H9 (cell line): ENCODE data around the gene C19orf47. TPM values are rescaled to one million over a fixed set of nuclear protein-coding genes. Genes with fewer than 3 reads are reported as not detected.

Source experiments
- DNase-seq: peaks from one replicate; pipeline ENCODE4 v3.0.0-alpha.2; 2017
- H2AFZ ChIP-seq: one replicate; pipeline ENCODE4 v1.6.1; 2013; ENCODE audit warnings: mild to moderate bottlenecking, low read length, control low read depth, moderate library complexity
- H2AK5ac ChIP-seq: 2 replicates; pipeline ENCODE4 v1.6.1; 2013; ENCODE audit warnings: low read length, control low read depth, mixed read lengths; ENCODE audit not compliant: insufficient read length
- H2BK120ac ChIP-seq: one replicate; pipeline ENCODE4 v1.6.1; 2013; ENCODE audit warnings: low read depth, mild to moderate bottlenecking, low read length, control low read depth, inconsistent platforms; ENCODE audit not compliant: poor library complexity, severe bottlenecking
- H2BK12ac ChIP-seq: 2 replicates; pipeline ENCODE4 v1.6.1; 2013; ENCODE audit warnings: low read length, control low read depth, mixed read lengths, low read depth; ENCODE audit not compliant: insufficient read length
- H2BK15ac ChIP-seq: 2 replicates; pipeline ENCODE4 v1.6.1; 2013; ENCODE audit warnings: low read depth, low read length, control low read depth
- H2BK20ac ChIP-seq: one replicate; pipeline ENCODE4 v1.6.1; 2013; ENCODE audit warnings: low read depth, mild to moderate bottlenecking, low read length, control low read depth, inconsistent platforms; ENCODE audit not compliant: poor library complexity, severe bottlenecking
- H2BK5ac ChIP-seq: 2 replicates; pipeline ENCODE4 v1.6.1; 2013; ENCODE audit warnings: low read length, control low read depth, mixed read lengths; ENCODE audit not compliant: insufficient read length
- H3K14ac ChIP-seq: 2 replicates; pipeline ENCODE4 v1.6.1; 2013; ENCODE audit warnings: low read length, control low read depth; ENCODE audit not compliant: insufficient read depth
- H3K18ac ChIP-seq: 2 replicates; pipeline ENCODE4 v1.6.1; 2013; ENCODE audit warnings: low read depth, mild to moderate bottlenecking, mixed read lengths, low read length, control low read depth; ENCODE audit not compliant: insufficient read length
- H3K23ac ChIP-seq: 2 replicates; pipeline ENCODE4 v1.6.1; 2013; ENCODE audit warnings: low read length, control low read depth, mixed read lengths, low read depth; ENCODE audit not compliant: insufficient read length
- H3K23me2 ChIP-seq: 2 replicates; pipeline ENCODE4 v1.6.1; 2013; ENCODE audit warnings: low read depth, mild to moderate bottlenecking, mixed read lengths, low read length, control low read depth; ENCODE audit not compliant: insufficient read length, poor library complexity, severe bottlenecking
- H3K27ac ChIP-seq: 2 replicates; pipeline ENCODE4 v1.5.1; 2013; ENCODE audit warnings: low read length, control low read depth, mixed read lengths, low read depth; ENCODE audit not compliant: insufficient read length
- H3K27me3 ChIP-seq: 2 replicates; pipeline ENCODE4 v1.6.1; 2013; ENCODE audit warnings: low read length, control low read depth, inconsistent platforms; ENCODE audit not compliant: insufficient read depth
- H3K4ac ChIP-seq: 2 replicates; pipeline ENCODE4 v1.6.1; 2013; ENCODE audit warnings: low read depth, mild to moderate bottlenecking, control low read depth, inconsistent platforms, low read length, moderate library complexity
- H3K4me1 ChIP-seq: 2 replicates; pipeline ENCODE4 v1.6.1; 2013; ENCODE audit warnings: low read length, control low read depth, inconsistent platforms; ENCODE audit not compliant: insufficient read depth
- H3K4me2 ChIP-seq: 2 replicates; pipeline ENCODE4 v1.6.1; 2013; ENCODE audit warnings: low read length, control low read depth, mixed read lengths; ENCODE audit not compliant: insufficient read length, insufficient read depth
- H3K56ac ChIP-seq: 2 replicates; pipeline ENCODE4 v1.6.1; 2013; ENCODE audit warnings: low read depth, mild to moderate bottlenecking, mixed read lengths, low read length, control low read depth; ENCODE audit not compliant: insufficient read length
- H3K79me1 ChIP-seq: 2 replicates; pipeline ENCODE4 v1.6.1; 2013; ENCODE audit warnings: low read depth, mild to moderate bottlenecking, moderate library complexity, low read length, control low read depth, inconsistent platforms; ENCODE audit not compliant: insufficient read depth, poor library complexity, severe bottlenecking
- H3K79me2 ChIP-seq: 2 replicates; pipeline ENCODE4 v1.6.1; 2013; ENCODE audit warnings: low read length, control low read depth, inconsistent platforms; ENCODE audit not compliant: insufficient read depth
- H3K9ac ChIP-seq: 2 replicates; pipeline ENCODE4 v1.6.1; 2013; ENCODE audit warnings: low read length, control low read depth, mixed read lengths; ENCODE audit not compliant: insufficient read length; ENCODE audit errors: extremely low read depth
- H3K9me3 ChIP-seq: one replicate; pipeline ENCODE4 v1.6.1; 2013; ENCODE audit warnings: low read depth, low read length, inconsistent platforms; ENCODE audit not compliant: control insufficient read depth
- H3T11ph ChIP-seq: one replicate; pipeline ENCODE4 v1.6.1; 2013; ENCODE audit warnings: mild to moderate bottlenecking, low read length, control low read depth, inconsistent platforms
- H4K20me1 ChIP-seq: one replicate; pipeline ENCODE4 v1.6.1; 2013; ENCODE audit not compliant: control insufficient read depth, insufficient read length, insufficient read depth
- H4K5ac ChIP-seq: 2 replicates; pipeline ENCODE4 v1.6.1; 2013; ENCODE audit warnings: low read depth, mild to moderate bottlenecking, mixed read lengths, low read length, control low read depth; ENCODE audit not compliant: insufficient read length
- H4K8ac ChIP-seq: replicated peaks from 2 replicates; pipeline ENCODE4 v1.6.1; 2013; ENCODE audit warnings: low read length, control low read depth, mixed read lengths, low read depth; ENCODE audit not compliant: insufficient read length
- H4K91ac ChIP-seq: 2 replicates; pipeline ENCODE4 v1.6.1; 2013; ENCODE audit warnings: low read depth, mild to moderate bottlenecking, moderate library complexity, mixed read lengths, low read length, control low read depth; ENCODE audit not compliant: insufficient read length
- H3K27ac Mint-ChIP-seq, 3 experiments: 2 replicates in 2 of 3; 3 replicates in 1 of 3; pipeline ENCODE4 v1.8.0; 2020 to 2021; ENCODE audit warnings: mixed read lengths in 3 of 3, mild to moderate bottlenecking in 1 of 3, moderate library complexity in 1 of 3
- H3K27me3 Mint-ChIP-seq: 2 replicates; pipeline ENCODE4 v1.8.0; 2021; ENCODE audit warnings: low read depth, mild to moderate bottlenecking, moderate library complexity, mixed read lengths
- H3K36me3 Mint-ChIP-seq, 3 experiments: 2 replicates in 2 of 3; 3 replicates in 1 of 3; pipeline ENCODE4 v1.8.0; 2020 to 2021; ENCODE audit warnings: low read depth in 3 of 3, mixed read lengths in 3 of 3; ENCODE audit not compliant: insufficient read depth in 1 of 3
- H3K4me1 Mint-ChIP-seq, 2 experiments: 2 replicates each; pipeline ENCODE4 v1.8.0; 2020; ENCODE audit warnings: mixed read lengths in 2 of 2
- H3K4me3 Mint-ChIP-seq, 2 experiments: 2 replicates in 1 of 2; 3 replicates in 1 of 2; pipeline ENCODE4 v1.8.0; 2020 to 2021; ENCODE audit warnings: mild to moderate bottlenecking in 2 of 2, mixed read lengths in 2 of 2, moderate library complexity in 1 of 2
- H3K9me3 Mint-ChIP-seq, 2 experiments: 2 replicates in 1 of 2; 3 replicates in 1 of 2; pipeline ENCODE4 v1.8.0; 2020; ENCODE audit warnings: mild to moderate bottlenecking in 2 of 2, mixed read lengths in 2 of 2, moderate library complexity in 1 of 2
- CTCF ChIP-seq: fragments of 200-600 bp; sonication (generic); conservative IDR thresholded peaks from 3 replicates; pipeline ENCODE4 v1.8.0; 2021; ENCODE audit warnings: antibody characterized with exemption, mild to moderate bottlenecking
- WGBS: extraction: QIAGEN DNeasy Blood & Tissue Kit; methylation state at CpG from one replicate; pipeline ENCODE4 v1.1.7; 2013; ENCODE audit warnings: missing lambda C conversion rate, low lambda C conversion rate, mixed read lengths; ENCODE audit not compliant: insufficient read length; ENCODE audit errors: extremely low coverage; 5-methylcytosine and 5-hydroxymethylcytosine counted together
- total RNA-seq: library from RNA; stranded (reverse); gene quantifications from 2 replicates; pipeline ENCODE4 v1.2.1, GENCODE V29; 2021

Gene C19orf47
- total RNA-seq, 1 experiment from 2014 or later, result 19.4 TPM

DNA sequence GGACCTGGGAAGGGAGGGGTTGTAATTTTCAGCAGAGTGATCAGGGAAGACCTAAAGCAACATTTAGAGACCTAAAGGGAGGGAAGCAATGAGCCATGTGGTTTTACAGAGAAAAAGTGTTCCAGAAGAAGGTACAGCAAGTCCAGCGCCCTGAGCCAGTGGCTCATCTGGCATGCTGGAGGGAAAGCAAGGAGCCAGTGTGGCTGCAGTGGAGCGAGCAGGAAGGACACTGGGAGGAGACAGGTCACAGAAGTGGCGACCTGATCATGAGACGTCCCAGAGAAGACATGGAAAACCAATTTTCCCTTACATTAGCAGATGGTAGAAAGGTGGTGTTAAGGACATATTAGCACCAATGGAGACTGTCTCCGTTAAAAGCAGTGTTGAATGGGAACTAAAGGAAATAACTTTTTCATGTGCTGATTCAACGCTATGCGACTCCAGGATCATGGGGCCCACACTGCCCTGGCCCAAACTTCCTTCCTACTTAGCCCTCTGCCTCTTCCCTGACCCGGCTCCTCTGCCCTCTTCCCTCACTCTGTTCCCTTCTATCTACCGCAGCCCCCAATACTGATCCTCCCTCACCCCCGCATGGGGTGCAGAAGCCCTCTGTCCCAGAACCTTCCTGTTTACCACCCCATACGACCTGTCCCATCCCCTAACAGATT is 5.4 kb downstream of the C19orf47 start:
- WGBS, result no CpG with 5 or more reads among the region's 11 CpGs
- H3K27ac Mint-ChIP-seq, result peak overlapping the region; percentile 22 to 89 (median 54); a peak in 6 of 7 replicates
- H3K27me3 Mint-ChIP-seq, result no peaks in the 10 kb centered on the region

More for the DNA sequence above, 5.4 kb downstream of the C19orf47 start:
- Mint-ChIP-seq H3K4me3 (peak overlapping the region in 1 of 2 experiments; percentile 40; a peak in 1 of 5 replicates), H3K9me3 (no peaks in the 10 kb centered on the region), H3K36me3 (peaks cover 0 to 13% (median 11%) of the 10 kb centered on the region in 3 experiments; a peak in 5 of 7 replicates), H3K4me1 (peaks cover 7 to 8% of the 10 kb centered on the region in 2 experiments)
- Histone ChIP-seq H3K9me3 (no peaks in the 10 kb centered on the region), H4K20me1 (no peaks in the 10 kb centered on the region), H3K4me1 (no peaks in the 10 kb centered on the region), H3K4ac (no peak overlapping the region), H3K56ac (no peak overlapping the region), H4K5ac (no peak overlapping the region), H2BK20ac (no peak overlapping the region), H2BK5ac (no peak overlapping the region), H3K23ac (no peak overlapping the region), H2BK120ac (no peak overlapping the region), H4K91ac (no peak overlapping the region), H3K79me2 (no peaks in the 10 kb centered on the region), H3K27me3 (no peaks in the 10 kb centered on the region), H3K79me1 (no peaks in the 10 kb centered on the region), H2BK12ac (no peak overlapping the region), H2BK15ac (no peak overlapping the region), H3K23me2 (no peaks in the 10 kb centered on the region), H2AFZ (no peak overlapping the region), H3K18ac (no peak overlapping the region), H3K27ac (no peak overlapping the region), H3K9ac (no peak overlapping the region), H3T11ph (no peak overlapping the region), H2AK5ac (no peak overlapping the region), H3K14ac (no peak overlapping the region), H4K8ac (no peak overlapping the region), H3K4me2 (no peak overlapping the region)
- TF ChIP-seq CTCF, result no peak
- DNase-seq, result no peak
